Measurements from ENCODE around the gene DRGX. TPM values are rescaled to one million over a fixed set of nuclear protein-coding genes. Genes with fewer than 3 reads are reported as not detected.

The DRGX gene
- total and polyA plus RNA-seq, 2 experiments from 2014 or later, result not detected

GRCh38 chr10:49329146-49329505, 66.8 kb downstream of the DRGX start:
- no peak for TF ChIP-seq CTCF (IDR thresholded peaks at IDR 0.05; ENCODE audit: low read depth, low read length)
- no peak for DNase-seq (ENCODE audit: low read depth in 1 of 2, low spot score in 1 of 2)

GRCh38 chr10:49328401-49329145, 67.3 kb downstream of the DRGX start:
- no peak for TF ChIP-seq CTCF (IDR thresholded peaks at IDR 0.05; ENCODE audit: low read depth, low read length)
- H3K27me3 ChIP-seq, result no peaks in the 10 kb centered on the region
- H3K4me3 ChIP-seq, result no peak overlapping the region
- H3K36me3 ChIP-seq, result no peaks in the 10 kb centered on the region
- no peaks in the 10 kb centered on the region for H3K9me3 ChIP-seq (ENCODE audit: low read depth)
- H3K4me1 ChIP-seq (ENCODE audit: low read depth), result no peaks in the 10 kb centered on the region
- no peak for DNase-seq (ENCODE audit: low read depth in 1 of 2, low spot score in 1 of 2)
- no peak overlapping the region for H3K27ac ChIP-seq

More at GRCh38 chr10:49329146-49329505, 66.8 kb downstream of the DRGX start:
- H3K4me1 ChIP-seq (ENCODE audit: low read depth), result no peaks in the 10 kb centered on the region
- H3K4me3 ChIP-seq, result no peak overlapping the region
- no peaks in the 10 kb centered on the region for H3K36me3 ChIP-seq
- no peaks in the 10 kb centered on the region for H3K9me3 ChIP-seq (ENCODE audit: low read depth)
- H3K27ac ChIP-seq, result no peak overlapping the region
- no peaks in the 10 kb centered on the region for H3K27me3 ChIP-seq

- TF ChIP-seq CTCF (IDR thresholded peaks at IDR 0.05; ENCODE audit: low read depth, low read length), result no peak
- Histone ChIP-seq H3K4me3 (no peak overlapping the region), H3K9me3 (ENCODE audit: low read depth) (no peaks in the 10 kb centered on the region), H3K27me3 (no peaks in the 10 kb centered on the region), H3K4me1 (ENCODE audit: low read depth) (no peaks in the 10 kb centered on the region), H3K27ac (no peak overlapping the region), H3K36me3 (no peaks in the 10 kb centered on the region)
- no peak for DNase-seq (ENCODE audit: low read depth in 1 of 2, low spot score in 1 of 2)
Measured at GRCh38 chr10:49327036-49327813, 68.7 kb downstream of the DRGX start.

GRCh38 chr10:49325916-49326783, 69.7 kb downstream of the DRGX start:
- Histone ChIP-seq H3K27ac (no peak overlapping the region), H3K9me3 (ENCODE audit: low read depth) (no peaks in the 10 kb centered on the region), H3K4me3 (no peak overlapping the region), H3K4me1 (ENCODE audit: low read depth) (no peaks in the 10 kb centered on the region), H3K27me3 (no peaks in the 10 kb centered on the region), H3K36me3 (no peaks in the 10 kb centered on the region)
- TF ChIP-seq CTCF (IDR thresholded peaks at IDR 0.05; ENCODE audit: low read depth, low read length), result no peak
- no peak for DNase-seq (ENCODE audit: low read depth in 1 of 2, low spot score in 1 of 2)

- no peaks in the 10 kb centered on the region for H3K36me3 ChIP-seq
Measured at GRCh38 chr10:49325131-49325915, 70.6 kb downstream of the DRGX start.

More at GRCh38 chr10:49325131-49325915, 70.6 kb downstream of the DRGX start:
- Histone ChIP-seq H3K9me3 (ENCODE audit: low read depth) (no peaks in the 10 kb centered on the region), H3K4me3 (no peak overlapping the region), H3K27me3 (no peaks in the 10 kb centered on the region), H3K4me1 (ENCODE audit: low read depth) (no peaks in the 10 kb centered on the region), H3K27ac (no peak overlapping the region)
- no peak for TF ChIP-seq CTCF (IDR thresholded peaks at IDR 0.05; ENCODE audit: low read depth, low read length)
- DNase-seq (ENCODE audit: low read depth in 1 of 2, low spot score in 1 of 2), result no peak

All from cardiac muscle cell (in vitro differentiated cells and primary cell).